GM21381 (cell line): ENCODE data around the gene RCAN2.
"Not testable (repeated sequence)": the region's sequence is repeated elsewhere in the genome, so short reads cannot be mapped to it uniquely, and the experiment has no call there.

ENCODE experiments used
- ATAC-seq: cut with Tn5 transposase; IDR thresholded peaks from one replicate; pipeline ENCODE4 v1.9.1; 2021; ENCODE audit warnings: mild to moderate bottlenecking, moderate library complexity; ENCODE audit not compliant: unreplicated experiment

RCAN2 gene

GRCh38 chr6:46440641-46441040, 50.6 kb downstream of the RCAN2 start:
- ATAC-seq, result no peak

- ATAC-seq, result no peak
Measured at GRCh38 chr6:46440141-46440540, 51.1 kb downstream of the RCAN2 start.

- no peak for ATAC-seq
Measured at GRCh38 chr6:46438245-46438644, 53.0 kb downstream of the RCAN2 start.

- no peak for ATAC-seq
Measured at GRCh38 chr6:46437671-46438221, 53.5 kb downstream of the RCAN2 start.

- no peak for ATAC-seq
Measured at GRCh38 chr6:46422619-46423018, 68.6 kb downstream of the RCAN2 start.

- ATAC-seq, result no peak
Measured at GRCh38 chr6:46421939-46422338, 69.3 kb downstream of the RCAN2 start.

- ATAC-seq, result no peak
Measured at GRCh38 chr6:46420921-46421638, 70.2 kb downstream of the RCAN2 start.

GRCh38 chr6:46419576-46420002, 71.7 kb downstream of the RCAN2 start:
- no peak for ATAC-seq

GRCh38 chr6:46414398-46414797, 76.9 kb downstream of the RCAN2 start:
- no peak for ATAC-seq

GRCh38 chr6:46412662-46413061, 78.6 kb downstream of the RCAN2 start:
- no peak for ATAC-seq

GRCh38 chr6:46411456-46412197, 79.6 kb downstream of the RCAN2 start:
- no peak for ATAC-seq

GRCh38 chr6:46410334-46410953, 80.8 kb downstream of the RCAN2 start:
- peak; percentile 62 for ATAC-seq

GRCh38 chr6:46407776-46408530, 83.3 kb downstream of the RCAN2 start:
- no peak for ATAC-seq

- no peak for ATAC-seq
Measured at GRCh38 chr6:46407246-46407645, 84.0 kb downstream of the RCAN2 start.

GRCh38 chr6:46405620-46406180, 85.5 kb downstream of the RCAN2 start:
- not testable (repeated sequence) for ATAC-seq

GRCh38 chr6:46400898-46401297, 90.4 kb downstream of the RCAN2 start:
- ATAC-seq, result no peak

GRCh38 chr6:46395530-46395929, 95.7 kb downstream of the RCAN2 start:
- no peak for ATAC-seq

GRCh38 chr6:46393940-46394337, 97.3 kb downstream of the RCAN2 start:
- no peak for ATAC-seq

GRCh38 chr6:46393161-46393939, 97.9 kb downstream of the RCAN2 start:
- no peak for ATAC-seq

- no peak for ATAC-seq
Measured at GRCh38 chr6:46392294-46392693, 99.0 kb downstream of the RCAN2 start.
